OCI-LY3 (cell line): ENCODE results near the gene NOG.

Experiments used
- H2AFZ ChIP-seq: fragments of 200-600, 300-600 bp; shearing (Covaris generic); 2 replicates; pipeline ENCODE4 v1.6.0; 2014; ENCODE audit warnings: antibody characterized with exemption, low read depth, low read length
- H3K27ac ChIP-seq: fragments of 200-600, 300-600 bp; sonication (generic); 2 replicates; pipeline ENCODE4 v1.5.1; 2014; ENCODE audit warnings: mild to moderate bottlenecking, low read length, moderate library complexity, mixed read lengths
- H3K27me3 ChIP-seq: fragments of 200-600, 300-600 bp; sonication (generic); 2 replicates; pipeline ENCODE4 v1.6.1; 2014; ENCODE audit warnings: low read depth, low read length, mixed read lengths
- H3K36me3 ChIP-seq: fragments of 200-600, 300-600 bp; sonication (generic); replicated peaks from 2 replicates; pipeline ENCODE3; 2014; ENCODE audit warnings: low read depth, low read length, mixed read lengths
- H3K4me1 ChIP-seq: fragments of 300-600, 200-600 bp; sonication (generic); 2 replicates; pipeline ENCODE4 v1.6.1; 2014; ENCODE audit warnings: low read length, mixed read lengths
- H3K4me2 ChIP-seq: fragments of 200-600, 300-600 bp; sonication (generic); 2 replicates; pipeline ENCODE4 v1.6.1; 2014; ENCODE audit warnings: low read length, mixed read lengths
- H3K4me3 ChIP-seq: fragments of 300-600, 200-600 bp; sonication (generic); 2 replicates; pipeline ENCODE4 v1.5.1; 2014; ENCODE audit warnings: antibody characterized with exemption, mild to moderate bottlenecking, low read length, moderate library complexity
- H3K79me2 ChIP-seq: fragments of 300-600, 200-600 bp; shearing (Covaris generic); 2 replicates; pipeline ENCODE4 v1.6.1; 2014; ENCODE audit warnings: mild to moderate bottlenecking, low read length, mixed read lengths
- H3K9ac ChIP-seq: fragments of 300-600, 200-600 bp; shearing (Covaris generic); 2 replicates; pipeline ENCODE4 v1.6.0; 2014; ENCODE audit warnings: mild to moderate bottlenecking, low read length, moderate library complexity
- H3K9me3 ChIP-seq: fragments of 200-600, 300-600 bp; shearing (Covaris generic); 2 replicates; pipeline ENCODE4 v1.6.1; 2014; ENCODE audit warnings: low read length, mixed read lengths; ENCODE audit not compliant: insufficient read depth
- H4K20me1 ChIP-seq: fragments of 200-600, 300-600 bp; sonication (generic); 2 replicates; pipeline ENCODE4 v1.6.1; 2016; ENCODE audit warnings: low read length, mixed read lengths; ENCODE audit not compliant: insufficient read depth
- EZH2phosphoT487 ChIP-seq: fragments of 200-600 bp; shearing (Covaris generic); IDR thresholded peaks from 2 replicates; pipeline ENCODE4 v1.6.1; 2018; ENCODE audit warnings: antibody characterized with exemption, mixed run types, low read depth
- TF ChIP-seq, protein P1 (sequence below): fragments of 200-600, 300-600 bp; sonication (generic); IDR thresholded peaks from 2 replicates; pipeline ENCODE4 v1.5.1; 2014; ENCODE audit warnings: antibody characterized with exemption, low read length, low read depth

NOG gene

DNA sequence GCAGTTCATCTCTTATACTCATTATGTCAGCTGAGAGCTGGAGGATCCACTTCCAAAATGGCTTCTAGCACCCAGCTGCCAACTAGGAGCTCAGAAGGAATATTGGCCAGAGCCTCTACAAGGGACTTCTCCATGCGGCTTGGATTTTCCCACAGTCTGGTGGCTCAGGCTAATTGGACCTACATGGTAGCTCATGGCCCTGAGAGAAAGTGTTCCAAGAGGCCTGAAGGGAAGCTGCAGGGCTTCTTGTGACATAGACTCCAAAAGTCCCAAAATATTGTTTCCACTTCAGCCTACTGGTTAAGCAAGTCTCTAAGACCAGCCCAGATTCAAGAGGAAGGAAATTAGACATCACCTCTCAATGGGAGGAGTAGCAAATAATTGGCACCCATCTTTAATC is 6.8 kb downstream of the NOG start:
- Histone ChIP-seq H3K4me2 (no peak overlapping the region), H4K20me1 (no peaks in the 10 kb centered on the region), H2AFZ (no peak overlapping the region), H3K4me3 (no peak overlapping the region), H3K9ac (no peak overlapping the region), H3K79me2 (no peaks in the 10 kb centered on the region), H3K27me3 (no peaks in the 10 kb centered on the region), H3K36me3 (no peaks in the 10 kb centered on the region), H3K4me1 (no peaks in the 10 kb centered on the region), H3K27ac (no peak overlapping the region), H3K9me3 (no peaks in the 10 kb centered on the region)
- TF ChIP-seq, protein P1, sequence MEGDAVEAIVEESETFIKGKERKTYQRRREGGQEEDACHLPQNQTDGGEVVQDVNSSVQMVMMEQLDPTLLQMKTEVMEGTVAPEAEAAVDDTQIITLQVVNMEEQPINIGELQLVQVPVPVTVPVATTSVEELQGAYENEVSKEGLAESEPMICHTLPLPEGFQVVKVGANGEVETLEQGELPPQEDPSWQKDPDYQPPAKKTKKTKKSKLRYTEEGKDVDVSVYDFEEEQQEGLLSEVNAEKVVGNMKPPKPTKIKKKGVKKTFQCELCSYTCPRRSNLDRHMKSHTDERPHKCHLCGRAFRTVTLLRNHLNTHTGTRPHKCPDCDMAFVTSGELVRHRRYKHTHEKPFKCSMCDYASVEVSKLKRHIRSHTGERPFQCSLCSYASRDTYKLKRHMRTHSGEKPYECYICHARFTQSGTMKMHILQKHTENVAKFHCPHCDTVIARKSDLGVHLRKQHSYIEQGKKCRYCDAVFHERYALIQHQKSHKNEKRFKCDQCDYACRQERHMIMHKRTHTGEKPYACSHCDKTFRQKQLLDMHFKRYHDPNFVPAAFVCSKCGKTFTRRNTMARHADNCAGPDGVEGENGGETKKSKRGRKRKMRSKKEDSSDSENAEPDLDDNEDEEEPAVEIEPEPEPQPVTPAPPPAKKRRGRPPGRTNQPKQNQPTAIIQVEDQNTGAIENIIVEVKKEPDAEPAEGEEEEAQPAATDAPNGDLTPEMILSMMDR: no peak
- TF ChIP-seq EZH2phosphoT487: no peak

GRCh38 chr17:56601591-56601990 is 8.1 kb downstream of the NOG start:
- TF ChIP-seq EZH2phosphoT487: no peak
- TF ChIP-seq, protein P1: no peak
- Histone ChIP-seq H3K4me3 (no peak overlapping the region), H3K36me3 (no peaks in the 10 kb centered on the region), H3K9ac (no peak overlapping the region), H3K4me2 (no peak overlapping the region), H3K4me1 (no peaks in the 10 kb centered on the region), H2AFZ (no peak overlapping the region), H3K27ac (no peak overlapping the region), H4K20me1 (no peaks in the 10 kb centered on the region), H3K9me3 (no peaks in the 10 kb centered on the region), H3K79me2 (no peaks in the 10 kb centered on the region), H3K27me3 (no peaks in the 10 kb centered on the region)

DNA sequence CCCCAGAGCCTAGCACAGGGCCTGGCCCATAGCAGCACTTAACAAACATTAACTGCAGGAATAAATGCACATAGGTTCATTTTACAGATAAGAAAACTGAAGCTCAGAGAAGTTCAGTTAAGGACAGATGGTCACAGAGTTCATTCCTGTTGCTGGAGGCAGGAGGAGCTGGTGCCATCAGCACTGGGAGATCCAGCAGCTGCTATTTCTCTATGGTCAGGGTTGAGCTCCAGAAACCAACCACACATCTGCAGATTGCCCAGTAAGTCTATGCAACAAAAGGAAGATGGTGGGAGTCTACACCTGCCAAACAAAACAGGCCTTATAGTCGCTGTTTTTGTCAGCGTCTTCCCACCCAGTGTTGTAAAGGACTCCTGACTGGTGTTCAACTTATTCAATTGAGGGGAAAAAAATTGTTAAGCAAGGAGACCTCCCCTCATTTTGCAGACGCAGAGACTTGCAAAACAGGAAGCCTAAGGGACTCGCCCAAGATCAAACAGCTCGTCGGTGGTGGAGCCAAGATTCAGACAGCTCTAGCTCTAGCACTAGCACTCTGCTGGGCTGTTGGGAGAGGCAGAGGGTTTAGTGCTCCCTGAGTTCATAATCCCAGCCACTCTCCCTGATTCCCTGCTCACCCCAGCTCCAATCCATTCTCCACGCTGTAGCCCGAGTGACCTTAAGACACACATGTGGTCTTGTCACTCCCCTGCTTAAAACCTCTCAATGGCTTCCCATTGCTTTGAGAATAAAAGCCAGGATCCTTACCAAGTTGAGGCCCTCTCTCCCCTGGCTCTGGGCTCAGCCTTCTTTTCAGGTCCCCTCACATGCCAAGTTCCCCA is 9.0 kb downstream of the NOG start:
- Histone ChIP-seq H3K9ac (no peak overlapping the region), H3K27ac (no peak overlapping the region)

More for the DNA sequence above, 9.0 kb downstream of the NOG start:
- Histone ChIP-seq H2AFZ (no peak overlapping the region), H3K9me3 (no peaks in the 10 kb centered on the region), H3K4me2 (no peak overlapping the region), H3K36me3 (no peaks in the 10 kb centered on the region), H4K20me1 (no peaks in the 10 kb centered on the region), H3K79me2 (no peaks in the 10 kb centered on the region), H3K27me3 (no peaks in the 10 kb centered on the region), H3K4me3 (no peak overlapping the region), H3K4me1 (no peaks in the 10 kb centered on the region)
- TF ChIP-seq EZH2phosphoT487: no peak
- TF ChIP-seq, protein P1: no peak
